ENCODE data around the gene GSTT2. TPM values are rescaled to one million over a fixed set of nuclear protein-coding genes. Genes with fewer than 3 reads are reported as not detected.

The GSTT2 gene
- polyA plus RNA-seq, 2 of the 4 experiments (the other 2 are of a cell fraction): 0.14 TPM; not detected in 1

Other genes starting within 250 kb of the GSTT2 start
- 0.88 and 2.1 TPM in 2 replicates for gene ZNF70, start 229.0 kb upstream of the GSTT2 start, polyA plus RNA-seq (2011; rRNA removed)
- 0.98 to 1.3 TPM (median 1.2 TPM) in 3 replicates for gene ZNF70, start 229.0 kb upstream of the GSTT2 start, polyA plus RNA-seq (2017; fragmentation: RNase III; extraction: RNeasy Plus Mini Kit Qiagen cat#74134 plus additional on column Dnase treatment)
- gene VPREB3, start 225.7 kb upstream of the GSTT2 start, polyA plus RNA-seq (2011; rRNA removed): 0.41 and 0.90 TPM in 2 replicates
- gene VPREB3, start 225.7 kb upstream of the GSTT2 start, polyA plus RNA-seq (2017; fragmentation: RNase III; extraction: RNeasy Plus Mini Kit Qiagen cat#74134 plus additional on column Dnase treatment): 0.37 to 0.61 TPM (median 0.52 TPM) in 3 replicates
- gene C22orf15, start 217.1 kb upstream of the GSTT2 start, polyA plus RNA-seq (2011; rRNA removed): not detected in 2 replicates
- gene C22orf15, start 217.1 kb upstream of the GSTT2 start, polyA plus RNA-seq (2017; fragmentation: RNase III; extraction: RNeasy Plus Mini Kit Qiagen cat#74134 plus additional on column Dnase treatment): not detected in 3 replicates
- 33.0 and 59.4 TPM in 2 replicates for gene CHCHD10, start 212.2 kb upstream of the GSTT2 start, polyA plus RNA-seq (2011; rRNA removed)
- gene CHCHD10, start 212.2 kb upstream of the GSTT2 start, polyA plus RNA-seq (2017; fragmentation: RNase III; extraction: RNeasy Plus Mini Kit Qiagen cat#74134 plus additional on column Dnase treatment): 79.5 to 99.0 TPM (median 85.4 TPM) in 3 replicates
- gene MMP11, start 207.3 kb upstream of the GSTT2 start, polyA plus RNA-seq (2011; rRNA removed): 0.36 and 0.61 TPM in 2 replicates
- 0.16 to 0.26 TPM (median 0.23 TPM) in 3 replicates for gene MMP11, start 207.3 kb upstream of the GSTT2 start, polyA plus RNA-seq (2017; fragmentation: RNase III; extraction: RNeasy Plus Mini Kit Qiagen cat#74134 plus additional on column Dnase treatment)
- gene SMARCB1, start 193.2 kb upstream of the GSTT2 start, polyA plus RNA-seq (2011; rRNA removed): 98.1 and 133 TPM in 2 replicates
- 59.2 to 66.9 TPM (median 65.6 TPM) in 3 replicates for gene SMARCB1, start 193.2 kb upstream of the GSTT2 start, polyA plus RNA-seq (2017; fragmentation: RNase III; extraction: RNeasy Plus Mini Kit Qiagen cat#74134 plus additional on column Dnase treatment)
- gene DERL3, start 141.1 kb upstream of the GSTT2 start, polyA plus RNA-seq (2011; rRNA removed): 0.08 and 0.34 TPM in 2 replicates
- gene DERL3, start 141.1 kb upstream of the GSTT2 start, polyA plus RNA-seq (2017; fragmentation: RNase III; extraction: RNeasy Plus Mini Kit Qiagen cat#74134 plus additional on column Dnase treatment): 0.18 to 0.40 TPM (median 0.34 TPM) in 3 replicates
- 5.6 and 6.9 TPM in 2 replicates for gene SLC2A11, start 122.3 kb upstream of the GSTT2 start, polyA plus RNA-seq (2011; rRNA removed)
- gene SLC2A11, start 122.3 kb upstream of the GSTT2 start, polyA plus RNA-seq (2017; fragmentation: RNase III; extraction: RNeasy Plus Mini Kit Qiagen cat#74134 plus additional on column Dnase treatment): 9.5 to 12.4 TPM (median 12.4 TPM) in 3 replicates
- gene MIF, start 85.8 kb upstream of the GSTT2 start, polyA plus RNA-seq (2011; rRNA removed): 173 and 197 TPM in 2 replicates
- 752 to 794 TPM (median 776 TPM) in 3 replicates for gene MIF, start 85.8 kb upstream of the GSTT2 start, polyA plus RNA-seq (2017; fragmentation: RNase III; extraction: RNeasy Plus Mini Kit Qiagen cat#74134 plus additional on column Dnase treatment)
- 0.30 and 0.50 TPM in 2 replicates for gene GSTT2B, start 18.9 kb upstream of the GSTT2 start, polyA plus RNA-seq (2011; rRNA removed)
- 0.11 to 0.30 TPM in 2 of 3 replicates, not detected in the other for gene GSTT2B, start 18.9 kb upstream of the GSTT2 start, polyA plus RNA-seq (2017; fragmentation: RNase III; extraction: RNeasy Plus Mini Kit Qiagen cat#74134 plus additional on column Dnase treatment)
- gene DDTL, start 13.2 kb upstream of the GSTT2 start, polyA plus RNA-seq (2011; rRNA removed): 2.1 and 2.8 TPM in 2 replicates
- 2.5 to 3.2 TPM (median 2.7 TPM) in 3 replicates for gene DDTL, start 13.2 kb upstream of the GSTT2 start, polyA plus RNA-seq (2017; fragmentation: RNase III; extraction: RNeasy Plus Mini Kit Qiagen cat#74134 plus additional on column Dnase treatment)
- gene DDT, start 5.7 kb upstream of the GSTT2 start, polyA plus RNA-seq (2011; rRNA removed): 87.6 and 119 TPM in 2 replicates
- gene DDT, start 5.7 kb upstream of the GSTT2 start, polyA plus RNA-seq (2017; fragmentation: RNase III; extraction: RNeasy Plus Mini Kit Qiagen cat#74134 plus additional on column Dnase treatment): 173 to 188 TPM (median 180 TPM) in 3 replicates
- gene GSTT4, start 25.3 kb downstream of the GSTT2 start, polyA plus RNA-seq (2011; rRNA removed): not detected in 2 replicates
- gene GSTT4, start 25.3 kb downstream of the GSTT2 start, polyA plus RNA-seq (2017; fragmentation: RNase III; extraction: RNeasy Plus Mini Kit Qiagen cat#74134 plus additional on column Dnase treatment): not detected in 3 replicates
- 5.5 and 13.0 TPM in 2 replicates for gene CABIN1, start 31.2 kb downstream of the GSTT2 start, polyA plus RNA-seq (2011; rRNA removed)
- 16.7 to 17.5 TPM (median 16.8 TPM) in 3 replicates for gene CABIN1, start 31.2 kb downstream of the GSTT2 start, polyA plus RNA-seq (2017; fragmentation: RNase III; extraction: RNeasy Plus Mini Kit Qiagen cat#74134 plus additional on column Dnase treatment)
- 12.4 and 12.7 TPM in 2 replicates for gene SUSD2, start 201.4 kb downstream of the GSTT2 start, polyA plus RNA-seq (2011; rRNA removed)
- gene SUSD2, start 201.4 kb downstream of the GSTT2 start, polyA plus RNA-seq (2017; fragmentation: RNase III; extraction: RNeasy Plus Mini Kit Qiagen cat#74134 plus additional on column Dnase treatment): 51.4 to 60.9 TPM (median 51.9 TPM) in 3 replicates